Trophoblast cell (in vitro differentiated cells and primary cell): Measurements from ENCODE around the gene NYNRIN.

Experiments
- DNase-seq, 2 donors: peaks; one replicate each; pipeline ENCODE4 v3.0.0-alpha.2; 2016
- H2AFZ ChIP-seq: 2 replicates; pipeline ENCODE4 v1.6.1; 2013; ENCODE audit warnings: low read length, moderate library complexity, mild to moderate bottlenecking; ENCODE audit not compliant: insufficient read depth, poor library complexity
- H2AK5ac ChIP-seq: 2 replicates; pipeline ENCODE4 v1.6.1; 2013; ENCODE audit warnings: mild to moderate bottlenecking, low read length
- H2BK120ac ChIP-seq: 2 replicates; pipeline ENCODE4 v1.6.1; 2013; ENCODE audit warnings: low read length, mild to moderate bottlenecking, moderate library complexity; ENCODE audit not compliant: insufficient read depth, poor library complexity
- H2BK12ac ChIP-seq: 2 replicates; pipeline ENCODE4 v1.6.1; 2013; ENCODE audit warnings: mild to moderate bottlenecking, low read length, moderate library complexity
- H2BK5ac ChIP-seq: 2 replicates; pipeline ENCODE4 v1.6.1; 2013; ENCODE audit warnings: low read length, low read depth, moderate library complexity, mild to moderate bottlenecking; ENCODE audit not compliant: poor library complexity
- H3K14ac ChIP-seq: 2 replicates; pipeline ENCODE4 v1.6.1; 2013; ENCODE audit warnings: mild to moderate bottlenecking, low read length
- H3K18ac ChIP-seq: 2 replicates; pipeline ENCODE4 v1.6.1; 2013; ENCODE audit warnings: mild to moderate bottlenecking, low read length
- H3K23ac ChIP-seq: 2 replicates; pipeline ENCODE4 v1.6.1; 2013; ENCODE audit warnings: low read length
- H3K27ac ChIP-seq: 2 replicates; pipeline ENCODE4 v1.5.1; 2013; ENCODE audit warnings: low read depth, mild to moderate bottlenecking, inconsistent platforms, low read length, moderate library complexity
- H3K27me3 ChIP-seq: 2 replicates; pipeline ENCODE4 v1.6.1; 2013; ENCODE audit warnings: inconsistent platforms, mild to moderate bottlenecking, low read length, moderate library complexity; ENCODE audit not compliant: insufficient read depth
- H3K36me3 ChIP-seq, 2 experiments: 1 replicate in 1 of 2; 2 replicates in 1 of 2; pipeline ENCODE4 v1.6.1; 2013; ENCODE audit warnings: low read length in 2 of 2, mild to moderate bottlenecking in 2 of 2, moderate library complexity in 1 of 2; ENCODE audit not compliant: insufficient read depth in 2 of 2, control insufficient read depth in 1 of 2
- H3K4ac ChIP-seq: 2 replicates; pipeline ENCODE4 v1.6.1; 2013; ENCODE audit warnings: low read depth, mild to moderate bottlenecking, low read length, moderate library complexity
- H3K4me1 ChIP-seq, 2 experiments: 1 replicate in 1 of 2; 2 replicates in 1 of 2; pipeline ENCODE4 v1.6.1; 2013; ENCODE audit warnings: low read length in 2 of 2, mild to moderate bottlenecking in 2 of 2, moderate library complexity in 1 of 2; ENCODE audit not compliant: insufficient read depth in 2 of 2, control insufficient read depth in 1 of 2
- H3K4me2 ChIP-seq: 2 replicates; pipeline ENCODE4 v1.6.1; 2013; ENCODE audit warnings: inconsistent platforms, mild to moderate bottlenecking, low read length, moderate library complexity
- H3K4me3 ChIP-seq: 2 replicates; pipeline ENCODE4 v1.5.1; 2013; ENCODE audit warnings: mild to moderate bottlenecking, low read depth, low read length, inconsistent platforms
- H3K79me1 ChIP-seq: one replicate; pipeline ENCODE4 v1.6.1; 2013; ENCODE audit warnings: low read length
- H3K79me2 ChIP-seq: 2 replicates; pipeline ENCODE4 v1.6.1; 2013; ENCODE audit warnings: low read length, mild to moderate bottlenecking; ENCODE audit not compliant: control insufficient read depth, insufficient read depth, poor library complexity
- H3K9ac ChIP-seq: 2 replicates; pipeline ENCODE4 v1.6.1; 2013; ENCODE audit warnings: mild to moderate bottlenecking, low read length
- H3K9me3 ChIP-seq: 2 replicates; pipeline ENCODE4 v1.6.1; 2013; ENCODE audit warnings: low read depth, mild to moderate bottlenecking, control low read depth, inconsistent platforms, low read length; ENCODE audit not compliant: insufficient read depth
- H4K12ac ChIP-seq: 2 replicates; pipeline ENCODE4 v1.6.1; 2013; ENCODE audit warnings: low read depth, mild to moderate bottlenecking, low read length, moderate library complexity
- H4K8ac ChIP-seq: 2 replicates; pipeline ENCODE4 v1.6.1; 2013; ENCODE audit warnings: low read depth, mild to moderate bottlenecking, low read length, moderate library complexity
- H4K91ac ChIP-seq: one replicate; pipeline ENCODE4 v1.6.1; 2013; ENCODE audit warnings: low read depth, mild to moderate bottlenecking, low read length, moderate library complexity
- WGBS: extraction: QIAGEN DNeasy Blood & Tissue Kit; methylation state at CpG from one replicate; pipeline ENCODE4 v1.1.7; 2013; ENCODE audit warnings: missing lambda C conversion rate; ENCODE audit not compliant: insufficient read length, insufficient coverage; ENCODE audit errors: extremely low coverage; 5-methylcytosine and 5-hydroxymethylcytosine counted together

The NYNRIN gene

DNA sequence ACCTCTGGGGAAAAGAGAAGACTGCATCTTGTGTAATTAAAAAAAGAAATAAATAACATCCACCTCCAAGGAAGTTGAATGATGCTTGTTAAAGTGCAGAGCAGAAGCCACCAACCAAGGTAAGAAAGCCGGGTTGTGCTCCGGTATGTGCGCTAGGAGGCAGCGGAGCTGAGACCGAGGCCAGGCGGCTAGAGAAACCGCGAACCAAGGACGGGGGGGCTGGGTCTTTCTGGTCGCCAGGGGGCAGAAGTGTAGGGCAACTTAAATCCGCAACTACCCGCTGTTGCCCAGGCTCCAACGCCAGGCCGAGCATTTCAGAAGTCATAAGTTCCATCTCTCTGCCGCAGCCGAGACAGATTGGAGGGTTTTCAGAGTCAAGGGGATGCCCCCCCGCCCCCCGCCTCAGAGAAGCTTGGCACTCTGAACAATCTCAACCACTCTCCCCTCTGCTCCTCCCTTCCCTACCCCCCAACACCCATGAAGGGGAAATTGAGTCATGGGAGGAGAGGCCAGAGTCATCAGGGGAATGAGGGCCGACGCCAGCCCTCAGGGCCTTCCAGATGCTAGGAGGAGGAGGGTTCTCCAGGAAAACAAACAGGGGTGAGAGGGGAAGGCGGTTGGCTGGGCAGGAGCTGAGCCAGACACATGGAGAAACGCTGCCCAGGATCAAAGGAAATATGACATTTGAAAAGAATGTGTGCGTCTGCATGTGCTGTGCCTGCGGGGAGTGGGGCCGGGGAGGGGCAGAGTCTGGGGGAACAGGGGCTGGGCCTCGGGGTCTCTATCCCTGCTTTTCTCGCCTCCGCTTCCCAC lies 33.0 kb upstream of the NYNRIN start:
- no peak overlapping the region for H3K4me3 ChIP-seq
- peak overlapping the region; percentile 12 for H2AFZ ChIP-seq
- H2BK5ac ChIP-seq, result peak overlapping the region; percentile 76
- H2BK120ac ChIP-seq, result peak overlapping the region; percentile 35
- peak overlapping the region; percentile 27 for H3K4ac ChIP-seq
- H3K9me3 ChIP-seq, result no peaks in the 10 kb centered on the region
- DNase-seq, result peak; percentile 88
- H3K79me2 ChIP-seq, result peaks cover 6% of the 10 kb centered on the region
- H3K4me1 ChIP-seq, result peaks cover 3 to 9% of the 10 kb centered on the region in 2 experiments
- H3K23ac ChIP-seq, result no peak overlapping the region
- peak overlapping the region; percentile 81 for H3K27ac ChIP-seq
- no CpG with 5 or more reads among the region's 28 CpGs for WGBS
- no peaks in the 10 kb centered on the region for H3K27me3 ChIP-seq
- H4K91ac ChIP-seq, result peak overlapping the region; percentile 56
- peak overlapping the region; percentile 87 for H3K18ac ChIP-seq
- H4K8ac ChIP-seq, result peak overlapping the region; percentile 69
- peaks cover 3 to 8% of the 10 kb centered on the region in 2 experiments for H3K36me3 ChIP-seq
- H3K79me1 ChIP-seq, result peaks cover 30% of the 10 kb centered on the region
- peak overlapping the region; percentile 84 for H4K12ac ChIP-seq
- no peak overlapping the region for H3K9ac ChIP-seq
- H3K4me2 ChIP-seq, result peak overlapping the region; percentile 59
- peak overlapping the region; percentile 2 for H3K14ac ChIP-seq
- H2AK5ac ChIP-seq, result no peak overlapping the region
- H2BK12ac ChIP-seq, result peak overlapping the region; percentile 24

DNA sequence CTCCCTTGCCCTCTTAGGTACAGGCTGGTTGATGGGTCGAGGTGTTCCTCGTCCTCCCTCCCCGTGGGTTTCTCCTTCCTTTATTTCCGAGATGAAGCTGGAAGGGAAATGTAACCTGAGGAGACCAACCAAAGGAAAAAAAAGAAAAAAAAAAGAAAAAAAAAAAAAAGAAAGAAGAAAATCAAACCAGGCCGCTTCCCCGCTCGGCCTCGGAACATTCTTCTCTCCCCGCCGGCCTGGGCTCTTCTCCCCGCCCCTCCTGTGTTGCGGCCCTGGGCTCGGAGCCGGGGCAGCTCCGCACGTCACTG lies 32.4 kb upstream of the NYNRIN start:
- H2BK120ac ChIP-seq, result peak overlapping the region; percentile 62
- no peak overlapping the region for H2AK5ac ChIP-seq
- peak overlapping the region; percentile 70 for H2AFZ ChIP-seq
- WGBS, result no CpG with 5 or more reads among the region's 16 CpGs
- no peaks in the 10 kb centered on the region for H3K9me3 ChIP-seq
- H4K12ac ChIP-seq, result no peak overlapping the region
- peak overlapping the region; percentile 70 for H3K4me3 ChIP-seq
- no peak overlapping the region for H3K23ac ChIP-seq
- peak overlapping the region; percentile 56 for H4K91ac ChIP-seq
- H3K14ac ChIP-seq, result peak overlapping the region; percentile 72
- H3K36me3 ChIP-seq, result peaks cover 3 to 8% of the 10 kb centered on the region in 2 experiments
- peaks cover 6% of the 10 kb centered on the region for H3K79me2 ChIP-seq
- H3K4me2 ChIP-seq, result peak overlapping the region; percentile 59
- peaks cover 30% of the 10 kb centered on the region for H3K79me1 ChIP-seq
- no peak overlapping the region for H2BK12ac ChIP-seq
- peaks cover 3 to 9% of the 10 kb centered on the region in 2 experiments for H3K4me1 ChIP-seq
- H2BK5ac ChIP-seq, result peak overlapping the region; percentile 76
- peak overlapping the region; percentile 87 for H3K18ac ChIP-seq
- H3K9ac ChIP-seq, result no peak overlapping the region
- H4K8ac ChIP-seq, result peak overlapping the region; percentile 69
- DNase-seq, result no peak
- peak overlapping the region; percentile 58 for H3K4ac ChIP-seq
- no peaks in the 10 kb centered on the region for H3K27me3 ChIP-seq
- H3K27ac ChIP-seq, result peak overlapping the region; percentile 81

DNA sequence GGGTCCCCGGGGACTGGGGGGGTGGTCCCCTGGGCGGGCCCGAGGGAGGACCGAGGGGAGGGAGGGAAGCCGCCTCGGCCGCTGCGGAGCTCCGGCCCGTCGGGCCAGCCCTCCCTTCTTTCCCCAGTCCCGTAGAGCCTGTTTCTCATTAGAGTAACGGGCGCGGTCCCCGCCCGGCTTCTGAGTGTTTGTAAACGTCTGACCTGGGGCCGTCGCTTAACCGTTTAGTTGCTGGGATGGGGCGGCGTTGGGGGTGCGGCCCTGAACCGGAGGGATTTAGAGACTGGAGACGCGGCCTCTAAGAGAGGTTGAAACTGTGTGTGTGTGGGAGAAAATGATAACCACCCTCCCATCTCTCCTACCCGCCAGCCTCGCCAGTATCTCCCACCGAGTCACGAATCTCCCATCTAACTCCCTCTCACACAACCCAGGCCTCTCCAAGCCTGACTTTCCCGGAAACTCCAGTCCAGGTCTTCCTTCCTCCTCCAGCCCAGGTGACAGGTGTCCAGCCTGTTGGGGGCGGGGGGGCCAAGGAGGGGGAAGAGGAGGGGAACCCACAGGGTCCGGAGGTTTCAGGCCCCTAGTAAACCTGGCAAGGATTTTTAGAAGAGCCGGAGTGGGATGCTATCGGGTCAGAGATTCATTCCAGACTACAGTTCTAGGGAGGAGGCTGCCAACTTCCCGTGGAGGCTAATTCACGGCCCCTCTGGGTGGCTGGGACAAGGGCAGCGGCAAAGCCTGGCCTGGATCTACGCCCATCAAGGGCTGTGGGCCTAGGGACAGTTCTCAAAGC lies 31.9 kb upstream of the NYNRIN start:
- peak overlapping the region; percentile 58 for H3K4ac ChIP-seq
- H3K9ac ChIP-seq, result no peak overlapping the region
- peak overlapping the region; percentile 72 for H3K14ac ChIP-seq
- no CpG with 5 or more reads among the region's 40 CpGs for WGBS
- H3K4me1 ChIP-seq, result peaks cover 3 to 9% of the 10 kb centered on the region in 2 experiments
- peaks cover 3 to 10% of the 10 kb centered on the region in 2 experiments for H3K36me3 ChIP-seq
- no peaks in the 10 kb centered on the region for H3K27me3 ChIP-seq
- H4K8ac ChIP-seq, result peak overlapping the region; percentile 96
- DNase-seq, result peak; percentile 90 to 94
- H4K12ac ChIP-seq, result peak overlapping the region; percentile 29
- H2BK5ac ChIP-seq, result peak overlapping the region; percentile 97
- peak overlapping the region; percentile 92 for H2AFZ ChIP-seq
- peaks cover 6% of the 10 kb centered on the region for H3K79me2 ChIP-seq
- H2BK120ac ChIP-seq, result peak overlapping the region; percentile 92
- no peak overlapping the region for H3K23ac ChIP-seq
- H2AK5ac ChIP-seq, result peak overlapping the region; percentile 11
- H3K9me3 ChIP-seq, result no peaks in the 10 kb centered on the region
- H3K18ac ChIP-seq, result peak overlapping the region; percentile 63
- H3K4me3 ChIP-seq, result peak overlapping the region; percentile 70
- peak overlapping the region; percentile 53 for H2BK12ac ChIP-seq
- H3K27ac ChIP-seq, result peak overlapping the region; percentile 81
- peaks cover 30% of the 10 kb centered on the region for H3K79me1 ChIP-seq
- peak overlapping the region; percentile 59 for H3K4me2 ChIP-seq
- H4K91ac ChIP-seq, result peak overlapping the region; percentile 90

DNA sequence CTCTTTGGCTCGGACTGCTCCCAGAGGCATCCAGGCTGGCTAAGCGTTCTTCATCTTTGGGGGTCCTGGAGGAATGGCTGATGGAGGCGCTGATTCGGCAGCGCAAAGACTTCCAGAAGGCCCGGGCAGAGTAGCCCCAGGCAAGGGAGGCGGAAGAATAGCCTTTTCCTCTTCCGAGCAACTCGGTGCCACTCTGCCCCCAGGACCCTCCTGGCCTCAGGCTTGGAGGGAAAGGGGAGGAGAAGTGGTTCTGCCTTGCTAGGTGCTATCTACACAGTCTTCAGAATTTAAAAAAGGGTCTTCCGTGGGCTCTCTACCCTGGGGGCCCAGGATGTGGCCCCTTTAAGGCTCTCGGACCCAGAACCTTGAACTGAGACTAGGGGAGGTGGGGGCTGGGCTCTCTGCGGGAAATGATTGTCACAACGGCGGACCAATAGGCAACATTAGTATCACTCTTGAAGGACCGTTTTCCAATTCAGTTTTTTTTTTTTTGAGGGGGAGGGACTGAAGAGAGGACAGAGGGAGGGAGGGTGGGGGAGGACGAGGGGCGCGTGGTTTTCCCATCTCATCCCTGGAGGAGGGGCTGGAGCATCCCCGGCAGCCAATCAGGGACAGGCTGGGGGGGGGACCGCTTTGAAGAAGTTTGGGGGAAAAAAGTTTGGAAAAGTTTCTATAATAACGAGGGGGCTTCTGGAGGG lies 31.1 kb upstream of the NYNRIN start, which contains the start of gene NFATC4:
Gene NFATC4 (plus strand): TSS at position 671 of the 698 bp plus-strand sequence. CDS start 157 bp downstream, outside the sequence.
- Histone ChIP-seq H3K9ac (peak within 1 kb of the TSS; percentile 19), H3K4me2 (peak within 1 kb of the TSS; percentile 98), H3K27ac (peak within 1 kb of the TSS; percentile 81), H2BK5ac (peak within 1 kb of the TSS; percentile 97), H2AK5ac (peak within 1 kb of the TSS; percentile 83), H3K18ac (peak within 1 kb of the TSS; percentile 98), H2BK120ac (peak within 1 kb of the TSS; percentile 97), H3K23ac (no peak within 1 kb of the TSS), H3K4ac (peak within 1 kb of the TSS; percentile 97), H3K36me3 (peaks cover 8 to 16% of the 10 kb centered on the region in 2 experiments), H2BK12ac (peak within 1 kb of the TSS; percentile 81), H3K79me1 (peaks cover 30% of the 10 kb centered on the region), H3K4me1 (peaks cover 3 to 9% of the 10 kb centered on the region in 2 experiments), H3K9me3 (no peaks in the 10 kb centered on the region), H4K8ac (peak within 1 kb of the TSS; percentile 96), H3K79me2 (peaks cover 6% of the 10 kb centered on the region), H4K12ac (peak within 1 kb of the TSS; percentile 94), H4K91ac (peak within 1 kb of the TSS; percentile 99), H3K4me3 (peak within 1 kb of the TSS; percentile 77), H3K14ac (peak within 1 kb of the TSS; percentile 93), H3K27me3 (no peaks in the 10 kb centered on the region), H2AFZ (peak within 1 kb of the TSS; percentile 71)
- DNase-seq, result peak in 1 of 2 donors; percentile 51
- WGBS, result no CpG with 5 or more reads among the region's 21 CpGs
